VCaP (cell line): ENCODE results near the gene ECHDC1.
A peak's percentile ranks its signal among the peaks of the same experiment; 100 is the strongest.
"Not testable (repeated sequence)": the region's sequence is repeated elsewhere in the genome, so short reads cannot be mapped to it uniquely, and the experiment has no call there.

ENCODE experiments used
- H3K27ac ChIP-seq: fragments of 450-650 bp; 2 replicates; pipeline ENCODE4 v1.5.1; 2017
- CTCF ChIP-seq: fragments of 450-650 bp; conservative IDR thresholded peaks from 2 replicates; pipeline ENCODE4 v1.5.1; 2017; ENCODE audit warnings: mild to moderate bottlenecking, moderate library complexity

Gene ECHDC1

GRCh38 chr6:127342946-127343808 lies at the start of gene ECHDC1:
Gene ECHDC1, minus strand, starts transcription at chr6:127343609. Its CDS starts 12,581 bp downstream, at chr6:127331028.
- peak within 1 kb of the TSS; percentile 91 for H3K27ac ChIP-seq
- TF ChIP-seq CTCF = peak; percentile 16; the same call in 1 of the 2 replicates

- no peak for TF ChIP-seq CTCF
- no peak overlapping the region for H3K27ac ChIP-seq
Measured at GRCh38 chr6:127392301-127392700, 48.9 kb upstream of the ECHDC1 start.

GRCh38 chr6:127391094-127391953 lies 47.9 kb upstream of the ECHDC1 start:
- no peak overlapping the region for H3K27ac ChIP-seq

GRCh38 chr6:127389706-127390105 lies 46.3 kb upstream of the ECHDC1 start:
- H3K27ac ChIP-seq = peak overlapping the region; percentile 44
- TF ChIP-seq CTCF = no peak

More at GRCh38 chr6:127391094-127391953, 47.9 kb upstream of the ECHDC1 start:
- no peak for TF ChIP-seq CTCF

GRCh38 chr6:127385668-127386430 lies 42.4 kb upstream of the ECHDC1 start:
- TF ChIP-seq CTCF = no peak
- H3K27ac ChIP-seq = no peak overlapping the region

- not testable (repeated sequence) for H3K27ac ChIP-seq
Measured at GRCh38 chr6:127384848-127385247, 41.4 kb upstream of the ECHDC1 start.

GRCh38 chr6:127383988-127384387 lies 40.6 kb upstream of the ECHDC1 start:
- H3K27ac ChIP-seq = no peak overlapping the region
- TF ChIP-seq CTCF = no peak
